GM18861 (cell line): ENCODE measurements around the gene NELFE.
"Not testable (repeated sequence)": the region's sequence is repeated elsewhere in the genome, so short reads cannot be mapped to it uniquely, and the experiment has no call there.

Experiments used
- ATAC-seq: cut with Tn5 transposase; IDR thresholded peaks from one replicate; pipeline ENCODE4 v1.9.1; 2021; ENCODE audit not compliant: unreplicated experiment

NELFE gene

DNA sequence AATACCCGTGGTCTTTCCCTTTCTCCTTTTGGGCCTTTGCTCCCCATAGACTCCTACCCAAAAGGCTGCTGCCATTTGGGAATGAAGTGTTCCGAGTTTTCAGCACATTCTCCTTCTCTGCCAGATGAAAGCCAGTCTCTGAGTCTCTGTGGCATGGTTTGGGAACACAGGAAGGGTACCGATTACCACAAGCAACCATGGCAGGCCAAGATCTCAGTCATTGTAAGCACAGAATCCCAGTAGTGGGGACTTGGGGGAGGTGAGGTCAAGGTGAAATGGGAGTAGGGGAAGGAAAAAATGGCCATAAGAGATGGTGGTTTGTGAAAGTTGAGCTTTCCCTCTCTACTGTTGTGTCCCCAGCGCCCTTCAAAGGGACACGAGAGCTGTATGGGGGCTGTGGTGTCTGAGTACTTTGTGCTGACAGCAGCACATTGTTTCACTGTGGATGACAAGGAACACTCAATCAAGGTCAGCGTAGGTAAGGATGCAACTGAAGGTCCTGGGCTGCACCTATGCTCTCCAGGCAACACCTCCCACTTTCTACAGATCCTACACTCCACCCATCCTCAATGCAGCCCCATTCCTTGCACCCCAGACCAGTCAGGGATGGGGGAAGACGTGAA lies 8.7 kb downstream of the NELFE start:
- ATAC-seq: no peak

DNA sequence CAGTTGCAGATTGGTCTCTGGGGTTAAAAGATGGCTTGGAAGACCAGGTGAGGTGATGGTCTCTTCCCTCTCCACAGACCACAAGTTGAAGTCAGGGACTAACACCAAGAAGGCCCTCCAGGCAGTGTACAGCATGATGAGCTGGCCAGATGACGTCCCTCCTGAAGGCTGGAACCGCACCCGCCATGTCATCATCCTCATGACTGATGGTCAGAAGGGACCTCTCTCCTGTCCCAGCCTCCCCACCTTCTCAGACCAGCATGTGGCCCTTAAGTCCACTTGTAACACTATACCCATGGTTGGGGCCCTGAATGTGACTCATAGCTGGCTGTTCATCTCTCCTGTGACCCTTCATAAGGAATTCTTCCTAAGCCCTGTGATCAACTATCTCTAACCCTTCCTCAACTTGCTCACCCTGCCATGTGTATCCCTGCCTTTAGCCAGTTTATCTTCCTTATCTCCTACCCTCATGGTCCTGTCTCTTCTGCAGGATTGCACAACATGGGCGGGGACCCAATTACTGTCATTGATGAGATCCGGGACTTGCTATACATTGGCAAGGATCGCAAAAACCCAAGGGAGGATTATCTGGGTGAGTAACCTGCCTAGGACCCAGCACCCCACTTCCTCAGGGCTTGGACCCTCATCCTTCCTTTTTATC lies 9.9 kb downstream of the NELFE start:
- no peak for ATAC-seq

DNA sequence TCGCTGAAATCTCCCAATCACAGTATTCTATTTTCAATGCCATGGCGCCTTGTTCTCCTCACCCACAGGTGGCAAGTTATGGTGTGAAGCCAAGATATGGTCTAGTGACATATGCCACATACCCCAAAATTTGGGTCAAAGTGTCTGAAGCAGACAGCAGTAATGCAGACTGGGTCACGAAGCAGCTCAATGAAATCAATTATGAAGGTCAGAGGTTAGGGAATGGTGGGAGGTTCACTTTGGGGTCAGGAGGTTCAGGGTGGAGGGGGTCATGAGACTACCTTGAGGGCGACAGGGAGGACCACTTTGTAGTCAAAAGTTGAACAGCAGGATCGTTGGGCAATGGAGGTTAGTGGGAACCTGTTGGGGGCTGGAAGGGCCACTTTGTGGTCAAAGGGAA lies 10.5 kb downstream of the NELFE start:
- no peak for ATAC-seq

DNA sequence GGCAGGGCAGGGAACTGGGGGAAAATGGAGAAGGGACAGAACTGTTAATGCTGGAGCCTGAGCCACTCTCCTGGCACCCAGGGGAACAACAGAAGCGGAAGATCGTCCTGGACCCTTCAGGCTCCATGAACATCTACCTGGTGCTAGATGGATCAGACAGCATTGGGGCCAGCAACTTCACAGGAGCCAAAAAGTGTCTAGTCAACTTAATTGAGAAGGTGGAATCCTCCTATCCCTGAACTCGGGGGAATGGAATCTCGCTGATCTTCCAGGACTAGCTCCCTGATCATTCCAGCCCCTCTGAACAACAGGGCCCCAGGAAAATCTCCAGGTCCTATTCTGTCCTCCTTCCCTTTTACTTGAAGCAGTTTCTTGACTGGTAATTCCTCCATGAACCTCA lies 10.9 kb downstream of the NELFE start:
- no peak for ATAC-seq

DNA sequence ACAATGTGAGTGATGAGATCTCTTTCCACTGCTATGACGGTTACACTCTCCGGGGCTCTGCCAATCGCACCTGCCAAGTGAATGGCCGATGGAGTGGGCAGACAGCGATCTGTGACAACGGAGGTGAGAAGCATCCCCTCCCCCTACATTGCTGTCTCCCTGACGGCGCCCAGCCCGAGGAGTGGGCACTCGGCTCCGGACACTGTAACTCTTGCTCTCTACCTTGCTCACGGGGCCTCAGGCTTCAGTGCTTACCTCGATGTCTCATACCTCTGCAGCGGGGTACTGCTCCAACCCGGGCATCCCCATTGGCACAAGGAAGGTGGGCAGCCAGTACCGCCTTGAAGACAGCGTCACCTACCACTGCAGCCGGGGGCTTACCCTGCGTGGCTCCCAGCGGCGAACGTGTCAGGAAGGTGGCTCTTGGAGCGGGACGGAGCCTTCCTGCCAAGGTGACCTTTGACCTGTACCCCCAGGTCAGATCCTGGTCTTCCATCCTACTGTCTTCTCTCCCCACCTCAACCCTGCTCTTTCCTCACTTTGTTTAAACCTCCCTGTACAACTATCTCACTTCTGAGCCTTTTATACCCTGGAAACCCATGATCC lies 11.6 kb downstream of the NELFE start:
- ATAC-seq: no peak

DNA sequence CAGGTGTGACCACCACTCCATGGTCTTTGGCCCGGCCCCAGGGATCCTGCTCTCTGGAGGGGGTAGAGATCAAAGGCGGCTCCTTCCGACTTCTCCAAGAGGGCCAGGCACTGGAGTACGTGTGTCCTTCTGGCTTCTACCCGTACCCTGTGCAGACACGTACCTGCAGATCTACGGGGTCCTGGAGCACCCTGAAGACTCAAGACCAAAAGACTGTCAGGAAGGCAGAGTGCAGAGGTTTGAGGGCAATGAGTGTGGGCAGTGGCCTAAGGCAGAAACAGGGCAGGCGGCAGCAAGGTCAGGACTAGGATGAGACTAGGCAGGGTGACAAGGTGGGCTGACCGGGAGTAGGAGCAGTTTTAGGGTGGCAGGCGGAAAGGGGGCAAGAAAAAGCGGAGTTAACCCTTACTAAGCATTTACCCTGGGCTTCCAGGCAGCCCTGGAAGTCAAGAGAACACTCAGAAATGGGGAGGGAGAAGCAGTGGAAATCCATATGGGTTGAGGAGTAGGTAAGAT lies 12.3 kb downstream of the NELFE start:
- no peak for ATAC-seq

DNA sequence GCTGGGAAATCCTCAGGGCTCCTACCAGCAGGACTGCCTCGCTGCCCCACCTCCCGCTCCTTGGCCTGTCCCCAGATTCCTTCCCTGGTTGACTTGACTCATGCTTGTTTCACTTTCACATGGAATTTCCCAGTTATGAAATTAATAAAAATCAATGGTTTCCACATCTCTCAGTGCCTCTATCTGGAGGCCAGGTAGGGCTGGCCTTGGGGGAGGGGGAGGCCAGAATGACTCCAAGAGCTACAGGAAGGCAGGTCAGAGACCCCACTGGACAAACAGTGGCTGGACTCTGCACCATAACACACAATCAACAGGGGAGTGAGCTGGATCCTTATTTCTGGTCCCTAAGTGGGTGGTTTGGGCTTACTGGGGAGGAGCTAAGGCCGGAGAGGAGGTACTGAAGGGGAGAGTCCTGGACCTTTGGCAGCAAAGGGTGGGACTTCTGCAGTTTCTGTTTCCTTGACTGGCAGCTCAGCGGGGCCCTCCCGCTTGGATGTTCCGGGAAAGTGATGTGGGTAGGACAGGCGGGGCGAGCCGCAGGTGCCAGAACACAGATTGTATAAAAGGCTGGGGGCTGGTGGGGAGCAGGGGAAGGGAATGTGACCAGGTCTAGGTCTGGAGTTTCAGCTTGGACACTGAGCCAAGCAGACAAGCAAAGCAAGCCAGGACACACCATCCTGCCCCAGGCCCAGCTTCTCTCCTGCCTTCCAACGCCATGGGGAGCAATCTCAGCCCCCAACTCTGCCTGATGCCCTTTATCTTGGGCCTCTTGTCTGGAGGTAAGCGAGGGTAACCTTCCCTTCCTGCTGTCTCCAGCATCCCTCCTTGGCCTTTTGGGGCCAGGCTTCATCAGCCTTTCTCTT lies 13.0 kb downstream of the NELFE start, which contains the start of gene CFB:
CFB (plus strand) TSS at position 589 of the 863 bp plus-strand sequence; CDS start at position 716, 127 bp downstream.
- no peak for ATAC-seq

DNA sequence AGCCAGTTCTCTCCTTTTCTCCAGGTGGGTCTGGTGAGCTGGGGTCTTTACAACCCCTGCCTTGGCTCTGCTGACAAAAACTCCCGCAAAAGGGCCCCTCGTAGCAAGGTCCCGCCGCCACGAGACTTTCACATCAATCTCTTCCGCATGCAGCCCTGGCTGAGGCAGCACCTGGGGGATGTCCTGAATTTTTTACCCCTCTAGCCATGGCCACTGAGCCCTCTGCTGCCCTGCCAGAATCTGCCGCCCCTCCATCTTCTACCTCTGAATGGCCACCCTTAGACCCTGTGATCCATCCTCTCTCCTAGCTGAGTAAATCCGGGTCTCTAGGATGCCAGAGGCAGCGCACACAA lies 13.6 kb downstream of the NELFE start:
- ATAC-seq: no peak

DNA sequence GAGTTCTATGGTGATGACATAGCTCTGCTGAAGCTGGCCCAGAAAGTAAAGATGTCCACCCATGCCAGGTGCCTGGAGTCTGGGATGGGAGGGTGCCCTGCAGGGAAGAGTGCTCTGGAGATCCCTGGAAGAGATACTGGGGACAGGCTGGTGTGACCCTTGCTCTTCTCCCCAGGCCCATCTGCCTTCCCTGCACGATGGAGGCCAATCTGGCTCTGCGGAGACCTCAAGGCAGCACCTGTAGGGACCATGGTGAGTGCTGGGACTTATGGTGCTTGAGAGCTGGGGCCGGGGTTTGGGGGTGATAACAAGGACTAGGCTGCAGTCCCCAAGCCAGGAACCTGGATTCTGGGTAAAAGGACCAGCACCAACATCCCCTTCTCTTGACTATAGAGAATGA lies 15.0 kb downstream of the NELFE start:
- no peak for ATAC-seq

DNA sequence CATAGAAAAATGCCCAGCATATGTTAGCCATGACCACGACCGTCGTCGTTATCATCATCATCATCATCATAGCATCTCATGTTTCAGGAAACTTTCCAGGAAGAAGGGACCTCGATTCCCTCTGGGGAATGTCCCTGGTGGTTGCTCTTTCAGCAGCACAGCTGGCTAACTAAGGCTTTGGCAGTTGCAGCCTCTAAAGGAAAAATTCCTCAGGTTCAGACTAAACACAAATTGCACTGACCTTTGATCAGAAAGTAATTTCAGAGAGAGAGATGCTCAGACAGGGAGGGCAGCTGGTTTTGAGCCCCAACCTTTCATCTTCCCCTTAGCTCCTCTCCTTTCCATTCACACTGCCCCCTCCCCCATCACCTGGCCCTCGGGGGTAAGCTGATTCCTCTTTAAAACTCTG lies 18.5 kb downstream of the NELFE start:
- ATAC-seq: no peak

DNA sequence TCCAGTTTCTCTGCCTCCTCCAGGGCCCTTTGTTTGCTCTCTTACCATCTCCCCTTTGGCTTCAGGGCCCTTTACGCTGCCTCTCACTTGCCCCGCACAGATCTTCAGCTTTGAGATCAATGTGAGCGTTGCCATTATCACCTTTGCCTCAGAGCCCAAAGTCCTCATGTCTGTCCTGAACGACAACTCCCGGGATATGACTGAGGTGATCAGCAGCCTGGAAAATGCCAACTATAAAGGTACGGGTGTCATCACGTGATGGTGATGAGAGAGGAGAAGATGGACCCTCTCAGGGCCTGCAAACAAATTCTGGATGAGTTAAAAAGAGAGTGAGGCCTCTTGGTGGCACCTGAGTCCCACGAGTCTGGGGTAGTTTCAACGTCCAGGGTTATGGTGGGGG lies 22.9 kb downstream of the NELFE start:
- ATAC-seq: no peak

DNA sequence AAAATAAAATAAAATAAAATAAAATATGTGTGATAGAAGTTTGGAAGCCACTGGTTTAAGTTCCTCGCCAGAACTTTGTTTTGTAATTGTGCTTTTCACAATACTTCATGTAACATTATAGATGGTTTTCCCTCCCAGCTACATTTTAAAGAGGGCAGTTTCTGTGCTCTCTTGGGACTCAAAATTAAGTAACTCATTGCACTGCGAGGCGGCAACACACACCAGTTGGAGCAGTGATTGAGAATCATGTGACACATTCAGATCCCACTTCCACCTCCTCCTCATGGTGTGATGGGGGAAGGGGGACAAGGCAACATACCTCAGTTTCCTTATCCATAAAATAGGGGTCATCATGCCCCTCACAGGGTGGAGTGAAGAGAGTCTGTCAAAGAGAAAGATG lies 23.8 kb downstream of the NELFE start:
- no peak for ATAC-seq

DNA sequence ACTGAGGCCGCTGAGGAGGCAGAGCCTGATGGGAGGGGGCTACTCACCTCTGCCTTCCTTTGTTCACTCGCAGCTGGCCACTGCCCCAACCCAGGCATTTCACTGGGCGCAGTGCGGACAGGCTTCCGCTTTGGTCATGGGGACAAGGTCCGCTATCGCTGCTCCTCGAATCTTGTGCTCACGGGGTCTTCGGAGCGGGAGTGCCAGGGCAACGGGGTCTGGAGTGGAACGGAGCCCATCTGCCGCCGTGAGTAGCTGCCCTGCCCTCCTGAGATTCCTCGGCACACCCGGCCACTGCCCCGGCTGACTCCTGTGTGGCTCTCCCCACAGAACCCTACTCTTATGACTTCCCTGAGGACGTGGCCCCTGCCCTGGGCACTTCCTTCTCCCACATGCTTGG lies 25.2 kb downstream of the NELFE start:
- ATAC-seq: no peak

DNA sequence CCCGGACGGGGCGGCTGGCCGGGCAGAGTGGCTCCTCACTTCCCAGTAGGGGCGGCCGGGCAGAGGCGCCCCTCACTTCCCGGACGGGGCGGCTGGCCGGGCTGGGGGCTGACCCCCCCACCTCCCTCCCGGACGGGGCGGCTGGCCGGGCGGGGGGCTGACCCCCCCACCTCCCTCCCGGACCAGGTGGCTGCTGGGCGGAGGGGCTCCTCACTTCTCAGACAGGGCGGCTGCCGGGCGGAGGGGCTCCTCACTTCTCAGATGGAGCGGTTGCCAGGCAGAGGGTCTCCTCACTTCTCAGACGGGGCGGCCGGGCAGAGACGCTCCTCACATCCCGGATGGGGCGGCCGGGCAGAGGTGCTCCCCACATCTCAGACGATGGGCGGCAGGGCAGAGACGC lies 26.6 kb downstream of the NELFE start:
- ATAC-seq: not testable (repeated sequence)

DNA sequence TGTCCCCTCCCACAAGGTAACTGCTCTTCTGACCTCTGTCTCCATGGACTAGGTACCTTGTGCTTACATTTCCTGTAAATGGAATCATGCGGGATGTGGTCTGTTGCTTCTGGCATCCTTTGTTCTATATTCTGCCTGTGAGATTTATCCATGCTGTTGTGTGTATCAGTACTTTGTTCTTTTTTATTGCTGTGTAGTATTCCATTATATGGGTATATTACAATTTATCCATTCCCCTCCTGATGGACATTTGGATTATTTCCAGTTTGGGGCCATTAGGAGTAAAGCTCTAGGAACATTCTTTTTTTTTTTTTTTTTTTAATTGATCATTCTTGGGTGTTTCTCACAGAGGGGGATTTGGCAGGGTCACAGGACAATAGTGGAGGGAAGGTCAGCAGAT lies 27.8 kb downstream of the NELFE start:
- ATAC-seq: no peak

DNA sequence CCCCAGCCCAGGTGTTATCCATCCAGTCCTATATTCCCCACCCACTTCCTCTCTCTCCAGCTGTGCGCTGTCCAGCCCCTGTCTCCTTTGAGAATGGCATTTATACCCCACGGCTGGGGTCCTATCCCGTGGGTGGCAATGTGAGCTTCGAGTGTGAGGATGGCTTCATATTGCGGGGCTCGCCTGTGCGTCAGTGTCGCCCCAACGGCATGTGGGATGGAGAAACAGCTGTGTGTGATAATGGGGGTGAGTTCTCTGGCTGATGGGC lies 30.2 kb downstream of the NELFE start:
- no peak for ATAC-seq

DNA sequence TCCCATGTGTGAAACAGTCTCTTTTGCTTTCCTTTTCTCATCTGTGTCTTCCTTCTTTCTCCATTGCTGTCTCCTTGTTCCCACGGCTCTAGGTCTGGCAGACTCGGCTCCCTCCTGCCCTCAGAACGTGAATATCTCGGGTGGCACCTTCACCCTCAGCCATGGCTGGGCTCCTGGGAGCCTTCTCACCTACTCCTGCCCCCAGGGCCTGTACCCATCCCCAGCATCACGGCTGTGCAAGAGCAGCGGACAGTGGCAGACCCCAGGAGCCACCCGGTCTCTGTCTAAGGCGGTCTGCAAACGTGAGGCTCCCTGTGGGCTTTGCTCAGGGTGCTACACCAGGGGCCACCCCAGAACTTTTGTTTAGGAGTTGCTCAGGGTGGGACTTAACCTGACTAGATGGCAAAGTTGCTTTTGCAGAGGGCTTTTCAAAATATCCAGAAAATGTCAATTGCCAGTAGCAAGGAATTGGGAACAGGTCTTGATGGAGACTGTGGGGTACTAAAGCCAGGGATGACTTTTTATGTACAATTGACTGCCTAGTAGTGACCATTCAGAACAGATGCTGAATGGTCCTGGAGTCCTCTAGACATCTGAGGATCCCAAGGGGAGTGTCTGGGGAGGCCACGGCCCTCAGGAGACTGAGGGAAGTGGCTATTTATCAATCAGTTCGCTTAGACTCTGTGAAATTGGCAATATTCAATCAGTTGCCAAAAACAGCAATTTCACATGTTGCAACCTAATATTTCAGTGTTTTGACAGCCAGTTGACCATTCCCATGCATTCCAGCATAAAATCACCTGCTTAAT lies 30.7 kb downstream of the NELFE start:
- ATAC-seq: no peak

DNA sequence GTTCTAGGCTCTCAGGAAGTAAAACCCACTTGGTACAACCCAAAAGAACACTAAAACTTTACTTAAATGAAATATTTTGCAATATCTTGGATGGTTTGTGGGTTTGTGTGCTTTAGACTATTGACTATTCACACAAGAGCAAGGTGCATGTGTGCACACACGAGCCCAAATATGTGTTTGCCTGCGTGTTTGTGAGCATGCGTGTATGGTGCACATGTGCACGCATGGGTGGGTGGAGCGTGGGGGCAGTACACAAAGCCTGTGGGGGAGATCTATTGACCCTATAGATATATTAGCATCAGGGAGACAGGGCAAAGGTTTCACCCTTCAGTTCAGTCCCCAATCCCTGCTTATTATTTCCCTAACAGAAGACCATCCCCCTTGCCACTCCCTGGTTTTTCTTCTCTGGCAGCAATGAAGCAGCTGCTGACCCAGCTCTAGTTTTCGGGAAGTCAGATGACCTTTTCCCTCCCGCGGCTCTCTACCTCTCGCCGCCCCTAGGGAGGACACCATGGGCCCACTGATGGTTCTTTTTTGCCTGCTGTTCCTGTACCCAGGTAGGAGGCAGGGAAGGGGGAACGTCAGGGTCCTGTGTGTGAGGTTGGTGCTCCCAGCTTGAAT lies 31.4 kb downstream of the NELFE start, which contains the start of gene C2:
C2 (plus strand) TSS at position 476 of the 621 bp plus-strand sequence; CDS start at position 512, 36 bp downstream.
- no peak for ATAC-seq

DNA sequence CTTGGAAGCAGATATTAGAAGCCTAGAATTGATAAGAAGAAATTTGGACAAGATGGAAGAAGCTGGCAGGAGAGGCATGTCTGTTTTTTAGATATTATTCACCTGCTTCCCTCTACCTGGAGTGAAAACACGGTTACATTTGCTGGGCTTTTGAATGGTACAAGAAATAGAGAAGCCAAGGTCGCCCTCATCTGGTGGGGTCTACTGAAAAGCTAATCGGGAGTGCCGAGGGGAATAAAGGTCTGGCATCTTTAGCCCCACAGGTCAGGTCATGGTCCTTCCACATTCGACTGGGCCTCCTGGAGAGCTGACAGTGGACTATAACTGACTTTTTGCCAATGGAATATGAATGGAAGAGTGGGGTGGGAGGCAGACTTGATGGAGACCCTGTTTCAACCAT lies 35.8 kb downstream of the NELFE start:
- ATAC-seq: no peak

DNA sequence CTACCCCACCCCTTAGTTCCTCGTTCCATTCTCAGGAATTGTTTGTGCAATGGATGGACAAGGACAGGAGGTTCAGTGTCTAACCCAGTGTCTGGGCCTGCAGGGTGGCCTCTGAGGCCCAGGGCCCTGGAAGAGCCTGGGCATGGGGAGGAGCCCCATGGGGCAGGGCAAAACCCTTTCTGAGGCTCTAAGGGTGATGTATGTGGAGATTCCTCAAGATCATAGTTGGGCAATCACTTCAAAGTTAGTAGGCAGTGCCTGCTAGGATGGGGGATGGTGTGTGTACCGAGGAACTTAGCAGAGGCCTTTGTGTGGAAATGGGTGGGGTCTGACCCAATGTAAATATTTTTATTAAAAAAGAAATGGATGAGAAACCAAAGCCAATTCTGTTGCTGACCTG lies 38.0 kb downstream of the NELFE start:
- no peak for ATAC-seq
